ENCODE data around the gene CARS2.
"Not testable (repeated sequence)": the region's sequence is repeated elsewhere in the genome, so short reads cannot be mapped to it uniquely, and the experiment has no call there.

CARS2 gene

GRCh38 chr13:110706570-110707372 is 855 bp upstream of the CARS2 start:
- H3K27ac ChIP-seq (ENCODE audit: low read depth, low read length), result no peak overlapping the region
- H2AFZ ChIP-seq (ENCODE audit: low read length, unreplicated experiment), result peak overlapping the region; percentile 32
- peaks cover 38% of the 10 kb centered on the region for H3K4me1 ChIP-seq (ENCODE audit: control insufficient read depth, insufficient read depth, low read length, unreplicated experiment)
- H3K27me3 ChIP-seq (ENCODE audit: insufficient read depth, low read length), result no peaks in the 10 kb centered on the region
- H3K79me2 ChIP-seq (ENCODE audit: control insufficient read depth, insufficient read depth, low read length, unreplicated experiment), result peaks cover 35% of the 10 kb centered on the region
- H3K36me3 ChIP-seq (ENCODE audit: insufficient read depth, low read length), result 0 out of 2 replicates have a peak, but pooled peaks cover 7% of the 10 kb centered on the region
- H3K4me3 ChIP-seq (ENCODE audit: low read depth, low read length), result peak overlapping the region; percentile 67

GRCh38 chr13:110705356-110705825 is 525 bp downstream of the CARS2 start:
- Histone ChIP-seq H3K27me3 (ENCODE audit: insufficient read depth, low read length) (no peaks in the 10 kb centered on the region), H2AFZ (ENCODE audit: low read length, unreplicated experiment) (peak overlapping the region; percentile 56), H3K27ac (ENCODE audit: low read depth, low read length) (peak overlapping the region; percentile 90), H3K79me2 (ENCODE audit: control insufficient read depth, insufficient read depth, low read length, unreplicated experiment) (peaks cover 39% of the 10 kb centered on the region), H3K4me3 (ENCODE audit: low read depth, low read length) (peak overlapping the region; percentile 90), H3K4me1 (ENCODE audit: control insufficient read depth, insufficient read depth, low read length, unreplicated experiment) (peaks cover 30% of the 10 kb centered on the region), H3K36me3 (ENCODE audit: insufficient read depth, low read length) (peaks cover 16% of the 10 kb centered on the region; the same call in 1 of the 2 replicates)

GRCh38 chr13:110702591-110703526 is 3.1 kb downstream of the CARS2 start:
- Histone ChIP-seq H3K36me3 (ENCODE audit: insufficient read depth, low read length) (peaks cover 16% of the 10 kb centered on the region), H3K4me3 (ENCODE audit: low read depth, low read length) (peak overlapping the region; percentile 22), H2AFZ (ENCODE audit: low read length, unreplicated experiment) (no peak overlapping the region), H3K4me1 (ENCODE audit: control insufficient read depth, insufficient read depth, low read length, unreplicated experiment) (peaks cover 30% of the 10 kb centered on the region), H3K27ac (ENCODE audit: low read depth, low read length) (peak overlapping the region; percentile 90; the same call in 1 of the 2 replicates), H3K79me2 (ENCODE audit: control insufficient read depth, insufficient read depth, low read length, unreplicated experiment) (peaks cover 53% of the 10 kb centered on the region), H3K27me3 (ENCODE audit: insufficient read depth, low read length) (no peaks in the 10 kb centered on the region)

GRCh38 chr13:110702089-110702488 is 3.8 kb downstream of the CARS2 start:
- H3K79me2 ChIP-seq (ENCODE audit: control insufficient read depth, insufficient read depth, low read length, unreplicated experiment), result peaks cover 53% of the 10 kb centered on the region
- H3K27me3 ChIP-seq (ENCODE audit: insufficient read depth, low read length), result no peaks in the 10 kb centered on the region
- H3K36me3 ChIP-seq (ENCODE audit: insufficient read depth, low read length), result peaks cover 16% of the 10 kb centered on the region
- H3K27ac ChIP-seq (ENCODE audit: low read depth, low read length), result no peak overlapping the region
- H3K4me1 ChIP-seq (ENCODE audit: control insufficient read depth, insufficient read depth, low read length, unreplicated experiment), result peaks cover 30% of the 10 kb centered on the region
- 0 out of 2 replicates have a peak overlapping the region, but pooled peaks have one; percentile 22 for H3K4me3 ChIP-seq (ENCODE audit: low read depth, low read length)
- H2AFZ ChIP-seq (ENCODE audit: low read length, unreplicated experiment), result no peak overlapping the region

DNA sequence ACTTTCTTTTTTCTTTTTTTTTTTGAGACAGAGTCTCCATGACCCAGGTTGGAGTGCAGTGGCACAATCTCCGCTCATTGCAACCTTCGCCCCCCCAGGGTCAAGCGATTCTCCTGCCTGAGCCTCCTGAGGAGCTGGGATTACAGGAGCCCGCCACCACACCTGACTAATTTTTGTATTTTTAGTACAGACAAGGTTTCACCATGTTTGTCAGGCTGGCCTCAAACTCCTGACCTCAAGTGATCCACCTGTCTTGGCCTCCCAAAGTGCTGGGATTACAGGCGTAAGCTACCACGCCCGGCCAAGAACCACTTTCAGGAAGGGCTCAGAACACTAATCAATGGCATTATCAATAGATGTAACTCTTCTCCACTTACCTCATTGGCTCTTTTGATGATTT is 4.9 kb downstream of the CARS2 start:
- not testable (repeated sequence) for H3K27ac ChIP-seq (ENCODE audit: low read depth, low read length); H3K27me3 ChIP-seq (ENCODE audit: insufficient read depth, low read length); H2AFZ ChIP-seq (ENCODE audit: low read length, unreplicated experiment); H3K4me3 ChIP-seq (ENCODE audit: low read depth, low read length)
- Histone ChIP-seq H3K4me1 (ENCODE audit: control insufficient read depth, insufficient read depth, low read length, unreplicated experiment) (peaks cover 25% of the 10 kb centered on the region), H3K36me3 (ENCODE audit: insufficient read depth, low read length) (peaks cover 16% of the 10 kb centered on the region), H3K79me2 (ENCODE audit: control insufficient read depth, insufficient read depth, low read length, unreplicated experiment) (peaks cover 57% of the 10 kb centered on the region)

DNA sequence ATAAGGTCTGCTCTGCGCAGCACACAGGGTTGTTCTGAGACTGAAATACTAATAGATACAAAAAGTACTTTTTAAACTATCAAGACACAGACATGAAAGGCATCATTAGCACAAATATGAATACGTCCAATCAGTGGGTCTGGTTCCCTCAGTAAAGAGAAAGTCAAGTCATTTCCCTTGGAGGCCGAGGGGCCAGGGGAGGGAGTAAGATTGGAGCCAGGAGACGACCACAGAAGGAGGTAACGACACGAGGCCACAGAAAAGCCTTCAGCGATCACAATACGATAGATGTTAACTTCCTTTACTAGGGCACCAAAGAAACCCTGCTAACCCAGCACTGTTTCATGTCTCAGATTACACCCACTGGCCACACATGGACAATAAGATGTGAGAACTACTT is 5.3 kb downstream of the CARS2 start:
- H3K27me3 ChIP-seq (ENCODE audit: insufficient read depth, low read length), result no peaks in the 10 kb centered on the region
- H3K27ac ChIP-seq (ENCODE audit: low read depth, low read length), result no peak overlapping the region
- no peak overlapping the region for H3K4me3 ChIP-seq (ENCODE audit: low read depth, low read length)
- H3K79me2 ChIP-seq (ENCODE audit: control insufficient read depth, insufficient read depth, low read length, unreplicated experiment), result peaks cover 55% of the 10 kb centered on the region
- peaks cover 25% of the 10 kb centered on the region for H3K4me1 ChIP-seq (ENCODE audit: control insufficient read depth, insufficient read depth, low read length, unreplicated experiment)
- no peak overlapping the region for H2AFZ ChIP-seq (ENCODE audit: low read length, unreplicated experiment)
- peaks cover 16% of the 10 kb centered on the region for H3K36me3 ChIP-seq (ENCODE audit: insufficient read depth, low read length)

DNA sequence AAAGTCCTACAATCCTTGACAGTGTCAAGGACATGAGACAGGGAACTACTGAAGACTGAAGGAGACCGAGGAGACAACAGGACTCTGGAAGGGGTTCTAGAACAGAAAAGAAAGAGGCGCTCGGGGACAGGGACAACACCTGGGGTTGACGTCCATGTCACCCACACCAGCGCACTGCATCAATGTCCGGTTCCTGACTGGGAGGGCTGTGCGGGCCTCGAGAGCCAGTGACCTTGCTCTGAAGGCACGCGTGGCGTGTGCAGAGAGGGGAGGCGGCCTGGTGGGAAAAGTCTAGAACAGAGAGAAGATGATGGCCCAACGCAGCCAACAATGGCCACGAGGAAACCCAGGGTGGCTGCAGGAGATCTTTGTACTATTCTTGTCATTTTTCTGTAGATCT is 5.7 kb downstream of the CARS2 start:
- Histone ChIP-seq H2AFZ (ENCODE audit: low read length, unreplicated experiment) (no peak overlapping the region), H3K4me3 (ENCODE audit: low read depth, low read length) (no peak overlapping the region), H3K36me3 (ENCODE audit: insufficient read depth, low read length) (peaks cover 16% of the 10 kb centered on the region), H3K27me3 (ENCODE audit: insufficient read depth, low read length) (no peaks in the 10 kb centered on the region), H3K4me1 (ENCODE audit: control insufficient read depth, insufficient read depth, low read length, unreplicated experiment) (peaks cover 25% of the 10 kb centered on the region), H3K79me2 (ENCODE audit: control insufficient read depth, insufficient read depth, low read length, unreplicated experiment) (peaks cover 51% of the 10 kb centered on the region), H3K27ac (ENCODE audit: low read depth, low read length) (no peak overlapping the region)

GRCh38 chr13:110699148-110700145 is 6.5 kb downstream of the CARS2 start:
- Histone ChIP-seq H3K27ac (ENCODE audit: low read depth, low read length) (no peak overlapping the region), H3K36me3 (ENCODE audit: insufficient read depth, low read length) (peaks cover 16% of the 10 kb centered on the region), H3K27me3 (ENCODE audit: insufficient read depth, low read length) (no peaks in the 10 kb centered on the region), H3K79me2 (ENCODE audit: control insufficient read depth, insufficient read depth, low read length, unreplicated experiment) (peaks cover 49% of the 10 kb centered on the region), H3K4me1 (ENCODE audit: control insufficient read depth, insufficient read depth, low read length, unreplicated experiment) (peaks cover 25% of the 10 kb centered on the region), H3K4me3 (ENCODE audit: low read depth, low read length) (no peak overlapping the region), H2AFZ (ENCODE audit: low read length, unreplicated experiment) (no peak overlapping the region)

DNA sequence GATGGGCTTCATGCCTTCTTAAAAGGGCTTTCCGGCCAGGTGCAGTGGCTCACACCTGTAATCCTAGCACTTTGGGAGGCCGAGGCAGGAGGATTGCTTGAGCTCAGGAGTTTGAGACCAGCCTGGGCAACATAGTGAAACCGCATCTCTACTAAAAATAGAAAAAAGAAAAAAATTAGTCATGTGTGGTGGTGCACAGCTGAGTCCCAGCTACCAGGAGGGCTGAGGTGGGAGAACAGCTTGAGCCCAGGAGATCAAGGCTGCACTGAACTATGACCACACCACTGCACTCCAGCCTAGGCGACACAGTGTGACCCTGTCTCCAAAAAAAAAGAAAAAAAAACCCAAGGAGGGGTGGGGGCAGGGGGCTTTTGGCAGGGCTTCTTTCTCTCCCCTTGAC is 7.2 kb downstream of the CARS2 start:
- Histone ChIP-seq H3K4me1 (ENCODE audit: control insufficient read depth, insufficient read depth, low read length, unreplicated experiment) (peaks cover 17% of the 10 kb centered on the region), H3K79me2 (ENCODE audit: control insufficient read depth, insufficient read depth, low read length, unreplicated experiment) (peaks cover 44% of the 10 kb centered on the region), H3K4me3 (ENCODE audit: low read depth, low read length) (no peak overlapping the region), H3K27me3 (ENCODE audit: insufficient read depth, low read length) (no peaks in the 10 kb centered on the region), H2AFZ (ENCODE audit: low read length, unreplicated experiment) (no peak overlapping the region), H3K36me3 (ENCODE audit: insufficient read depth, low read length) (peaks cover 12% of the 10 kb centered on the region), H3K27ac (ENCODE audit: low read depth, low read length) (no peak overlapping the region)

GRCh38 chr13:110697842-110698241 is 8.1 kb downstream of the CARS2 start:
- Histone ChIP-seq H3K27ac (ENCODE audit: low read depth, low read length) (no peak overlapping the region), H3K79me2 (ENCODE audit: control insufficient read depth, insufficient read depth, low read length, unreplicated experiment) (peaks cover 35% of the 10 kb centered on the region), H3K4me3 (ENCODE audit: low read depth, low read length) (no peak overlapping the region), H2AFZ (ENCODE audit: low read length, unreplicated experiment) (no peak overlapping the region), H3K36me3 (ENCODE audit: insufficient read depth, low read length) (peaks cover 9% of the 10 kb centered on the region), H3K27me3 (ENCODE audit: insufficient read depth, low read length) (no peaks in the 10 kb centered on the region), H3K4me1 (ENCODE audit: control insufficient read depth, insufficient read depth, low read length, unreplicated experiment) (peaks cover 9% of the 10 kb centered on the region)
